Stimulated activated CD4-positive, alpha-beta T cell treated with anti-CD3 and anti-CD28 coated beads, Interleukin-4, amount 100 ng/mL, for 1 hour (primary cell): ENCODE measurements around the gene FMN2.

Experiments used
- DNase-seq: peaks from one replicate; pipeline ENCODE4 v3.0.0-alpha.2; 2020

Gene FMN2

GRCh38 chr1:240099329-240099728, 7.6 kb downstream of the FMN2 start:
- no peak for DNase-seq

- DNase-seq: no peak
Measured at GRCh38 chr1:240099748-240100147, 8.1 kb downstream of the FMN2 start.

GRCh38 chr1:240100371-240100934, 8.8 kb downstream of the FMN2 start:
- DNase-seq: no peak

GRCh38 chr1:240101306-240101705, 9.6 kb downstream of the FMN2 start:
- DNase-seq: no peak

GRCh38 chr1:240101737-240102136, 10.1 kb downstream of the FMN2 start:
- no peak for DNase-seq

- DNase-seq: no peak
Measured at GRCh38 chr1:240104672-240105071, 13.0 kb downstream of the FMN2 start.

GRCh38 chr1:240107058-240107684, 15.5 kb downstream of the FMN2 start:
- DNase-seq: no peak

GRCh38 chr1:240109130-240109529, 17.4 kb downstream of the FMN2 start:
- DNase-seq: no peak

GRCh38 chr1:240109920-240110636, 18.4 kb downstream of the FMN2 start:
- no peak for DNase-seq

GRCh38 chr1:240111558-240111957, 19.9 kb downstream of the FMN2 start:
- DNase-seq: no peak

GRCh38 chr1:240114222-240114621, 22.5 kb downstream of the FMN2 start:
- DNase-seq: no peak

GRCh38 chr1:240115831-240116230, 24.1 kb downstream of the FMN2 start:
- DNase-seq: no peak

- no peak for DNase-seq
Measured at GRCh38 chr1:240116831-240117769, 25.4 kb downstream of the FMN2 start.

GRCh38 chr1:240117930-240118329, 26.2 kb downstream of the FMN2 start:
- DNase-seq: no peak

GRCh38 chr1:240122639-240123613, 31.2 kb downstream of the FMN2 start:
- no peak for DNase-seq

GRCh38 chr1:240126821-240127220, 35.1 kb downstream of the FMN2 start:
- no peak for DNase-seq

GRCh38 chr1:240128366-240128765, 36.7 kb downstream of the FMN2 start:
- no peak for DNase-seq

GRCh38 chr1:240134113-240134512, 42.4 kb downstream of the FMN2 start:
- DNase-seq: no peak

GRCh38 chr1:240134596-240134995, 42.9 kb downstream of the FMN2 start:
- DNase-seq: no peak

- no peak for DNase-seq
Measured at GRCh38 chr1:240136402-240136801, 44.7 kb downstream of the FMN2 start.

GRCh38 chr1:240138867-240139266, 47.2 kb downstream of the FMN2 start:
- no peak for DNase-seq

- no peak for DNase-seq
Measured at GRCh38 chr1:240139511-240139910, 47.8 kb downstream of the FMN2 start.
